NOMO-1 (cell line): ENCODE results near the gene TRIO.

ENCODE experiments used
- DNase-seq, 2 experiments: peaks; one replicate each; lab custom pipeline; 2025; ENCODE audit not compliant: unreplicated experiment in 2 of 2; lab: John Stamatoyannopoulos, UW

Gene TRIO

DNA sequence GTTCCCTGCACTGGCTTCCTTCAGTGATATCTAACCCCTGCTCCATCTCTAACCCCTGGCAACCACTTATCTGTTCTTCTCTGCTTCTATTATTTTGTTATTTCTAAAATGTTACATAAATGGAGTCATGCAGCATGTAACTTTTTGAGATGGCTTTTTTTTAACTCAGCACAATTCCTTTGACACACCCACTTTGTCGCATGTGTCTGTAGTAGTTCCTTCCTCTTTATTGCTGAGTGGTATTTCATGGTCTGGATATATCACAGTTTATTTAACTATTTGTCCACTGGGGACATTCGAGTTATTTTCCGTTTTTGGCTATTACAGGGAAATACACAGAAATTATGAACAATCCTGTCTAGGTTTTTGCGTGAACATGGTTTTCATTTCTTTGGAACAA, 200.2 kb downstream of the TRIO start:
- DNase-seq, result peak; percentile 40 to 61

DNA sequence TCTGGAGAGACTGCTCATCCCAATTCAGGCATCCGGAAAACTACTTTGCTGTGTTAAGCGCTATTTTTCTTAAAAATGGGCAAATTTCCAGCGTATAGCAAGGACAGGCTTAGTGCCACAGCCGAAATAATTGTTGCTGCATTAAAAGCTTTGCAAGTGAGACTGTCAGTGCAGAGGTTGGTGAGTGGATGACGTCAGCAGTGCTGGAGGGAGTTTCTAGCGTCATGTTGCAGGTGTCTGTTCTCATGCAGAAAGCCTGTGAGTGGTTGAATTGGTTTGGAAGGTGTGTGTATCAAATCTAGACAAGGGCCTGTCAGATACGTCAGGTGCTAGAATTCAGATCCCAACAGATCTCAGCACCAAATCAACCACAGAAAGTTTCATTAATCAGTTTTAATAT, 204.4 kb downstream of the TRIO start:
- DNase-seq, result no peak

DNA sequence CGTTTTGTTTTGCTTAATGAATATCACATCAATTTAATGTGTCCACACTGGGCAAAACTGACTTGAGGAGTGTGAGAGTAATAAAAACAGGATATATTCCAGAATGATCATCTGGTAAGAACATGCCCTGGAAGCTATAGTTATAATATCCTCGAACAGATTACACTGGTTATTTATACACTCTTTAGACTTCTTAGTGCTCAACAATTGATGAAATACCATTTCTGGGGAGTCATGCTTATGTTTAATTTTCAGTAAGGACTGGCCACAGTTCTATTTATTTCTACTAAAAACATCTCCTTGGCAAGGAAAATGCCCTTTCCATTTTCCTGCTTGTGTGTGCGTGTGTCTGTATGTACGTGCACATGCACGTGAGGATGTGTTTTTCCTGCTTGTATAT, 205.0 kb downstream of the TRIO start:
- no peak for DNase-seq

DNA sequence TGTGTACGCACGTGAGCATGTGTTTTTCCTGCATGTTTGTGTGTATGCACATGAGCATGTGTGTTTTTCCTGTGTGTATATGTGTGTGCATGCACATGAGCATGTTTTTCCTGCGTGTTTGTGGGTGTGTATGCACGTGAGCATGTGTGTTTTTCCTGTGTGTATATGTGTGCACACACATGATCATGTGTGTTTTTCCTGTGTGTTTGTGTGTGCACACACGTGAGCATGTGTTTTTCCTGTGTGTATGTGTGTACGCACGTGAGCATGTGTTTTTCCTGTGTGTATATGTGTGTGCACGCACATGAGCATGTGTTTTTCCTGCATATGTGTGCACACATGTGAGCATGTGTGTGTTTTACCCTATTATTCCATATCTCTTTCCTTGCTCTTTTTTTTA, 205.9 kb downstream of the TRIO start:
- no peak for DNase-seq

DNA sequence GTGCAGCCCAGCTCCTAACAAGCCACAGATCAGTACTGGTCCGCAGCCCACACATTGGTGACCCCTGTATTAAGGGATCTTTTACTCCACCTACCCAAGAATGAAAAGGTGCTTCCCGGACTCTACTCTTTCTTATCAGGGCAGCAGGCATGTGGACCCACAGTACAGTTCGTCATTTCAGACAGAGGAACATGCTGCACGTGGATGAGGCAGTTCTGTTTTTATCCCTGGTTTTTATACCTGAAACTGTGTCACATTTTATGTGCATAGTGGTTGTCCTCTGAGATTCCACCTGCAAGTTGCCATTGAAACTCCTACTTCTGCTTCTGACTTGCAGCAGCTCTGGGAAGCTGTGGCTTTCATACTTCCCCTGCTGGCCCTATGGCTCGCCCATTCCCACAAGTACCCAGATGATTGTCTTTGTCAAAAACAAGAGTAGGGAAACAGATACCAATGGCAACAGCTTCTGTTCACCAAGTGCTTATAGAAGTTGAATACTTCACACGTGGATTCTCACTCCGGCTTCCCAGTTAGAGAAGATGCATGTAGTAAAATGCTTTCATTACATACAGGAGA, 208.0 kb downstream of the TRIO start:
- DNase-seq, result peak; percentile 49 to 63

DNA sequence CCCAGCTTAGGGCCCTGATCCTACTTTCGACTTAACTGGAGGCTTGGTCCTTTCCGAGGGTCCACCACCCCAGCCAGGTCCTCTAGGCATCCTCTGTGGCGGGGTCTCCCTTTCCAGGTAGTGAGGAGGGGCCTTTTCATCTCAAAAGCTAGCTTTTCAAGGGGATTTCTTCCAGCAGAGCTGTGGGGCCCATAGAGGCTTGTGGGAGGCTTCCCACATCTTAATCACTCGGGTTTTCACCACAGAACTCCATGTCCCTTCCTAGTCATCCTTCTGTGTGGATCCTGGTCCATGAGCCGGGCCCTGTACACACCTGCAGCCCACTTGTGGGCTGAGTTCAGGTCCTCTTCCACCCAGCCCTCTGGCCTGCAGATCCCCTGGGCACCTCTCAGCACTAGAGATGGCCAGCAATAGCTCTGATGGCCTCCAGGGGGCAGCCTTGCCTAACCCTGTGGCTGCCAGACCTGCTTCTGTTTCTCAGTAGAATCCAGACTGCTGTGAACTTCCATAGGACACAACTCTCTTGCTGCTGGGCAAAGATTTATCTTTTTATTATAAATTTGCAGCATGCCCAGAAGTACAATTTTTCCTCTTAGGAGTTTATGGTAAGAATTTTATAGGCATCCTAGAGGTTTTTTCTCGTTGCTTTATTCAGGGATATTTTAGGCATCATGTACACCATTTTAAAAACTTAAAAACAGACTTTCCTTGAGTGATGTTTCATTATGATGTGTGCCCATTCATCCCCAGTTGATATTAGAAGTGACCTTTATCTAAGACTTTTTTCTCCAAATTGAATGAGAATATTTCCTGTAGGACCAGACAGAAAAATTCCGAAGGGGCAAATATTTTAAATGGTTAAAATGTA, 208.9 kb downstream of the TRIO start:
- peak; percentile 74 to 90 for DNase-seq

DNA sequence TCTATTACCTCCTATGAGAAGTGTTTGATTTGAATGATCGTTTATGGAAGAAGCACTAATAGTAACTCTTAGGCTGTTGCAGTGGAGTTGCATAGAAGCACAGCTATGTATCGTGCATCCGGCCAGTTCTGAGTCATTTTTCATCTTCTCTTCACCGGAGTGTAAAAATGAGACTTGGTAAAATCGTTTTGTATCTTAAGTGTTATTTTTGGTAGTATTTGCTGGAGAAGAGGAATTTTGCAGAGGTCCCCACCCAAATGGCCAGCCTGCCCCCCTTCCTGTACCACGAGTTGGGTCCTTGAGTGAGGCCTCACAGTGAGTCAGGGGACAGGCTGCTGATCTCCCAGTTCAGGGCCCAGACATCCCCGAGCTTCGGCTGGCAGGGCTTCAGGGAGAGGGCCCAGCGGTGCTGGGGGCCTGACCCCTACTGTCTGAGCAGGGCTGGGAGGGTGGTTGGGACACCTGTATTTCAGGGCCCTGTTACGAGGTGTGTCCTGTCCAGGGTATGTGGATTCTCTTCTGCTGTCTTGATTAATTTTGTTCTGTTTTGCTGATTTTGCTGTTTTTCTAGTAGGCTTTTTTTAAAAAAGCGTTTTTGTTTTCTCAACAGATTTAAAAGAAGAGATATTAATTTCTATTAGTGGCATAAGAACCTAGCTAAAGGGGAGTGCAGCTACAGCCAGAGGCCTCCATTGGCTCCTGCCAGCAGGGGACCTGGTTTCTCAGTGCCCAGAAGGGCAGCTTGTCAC, 210.8 kb downstream of the TRIO start:
- no peak for DNase-seq

DNA sequence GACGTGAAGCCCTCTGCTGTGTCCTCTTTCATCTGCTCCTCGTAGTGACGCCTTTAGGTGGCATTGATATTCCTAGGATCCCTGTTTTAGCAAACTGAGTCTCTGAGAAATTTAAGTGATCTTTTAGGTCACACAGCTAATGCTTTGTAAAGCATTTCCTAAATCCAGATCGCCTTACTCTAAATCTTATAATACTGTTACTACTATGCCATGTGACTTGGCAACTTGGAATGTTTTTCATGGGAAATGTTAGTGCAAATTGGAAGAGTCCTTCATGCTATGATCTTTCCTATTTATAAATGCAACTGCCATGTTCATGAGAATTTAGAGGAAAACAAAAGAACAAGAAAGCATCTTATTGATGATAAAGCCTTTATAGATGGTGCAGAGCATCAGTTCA, 212.2 kb downstream of the TRIO start:
- no peak for DNase-seq

DNA sequence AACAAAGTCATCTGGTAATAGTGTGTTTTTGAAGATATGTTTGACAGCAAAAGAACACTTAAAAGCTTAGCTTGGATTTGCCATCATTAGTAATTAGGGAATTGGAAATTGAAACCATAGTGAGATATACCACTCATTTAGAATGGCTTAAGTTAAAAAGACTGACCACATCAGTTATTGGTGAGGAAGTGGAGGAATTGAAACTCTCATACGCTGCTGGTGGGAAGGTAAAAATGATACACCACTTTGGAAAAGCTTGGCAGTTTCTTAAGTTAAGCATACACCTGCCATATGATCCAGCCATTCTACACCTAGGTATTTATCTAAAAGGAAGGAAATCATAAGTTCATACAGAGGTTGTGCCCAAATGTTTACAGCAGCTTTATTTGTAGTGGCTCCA, 213.2 kb downstream of the TRIO start:
- DNase-seq, result peak in 1 of 2 experiments; percentile 13

DNA sequence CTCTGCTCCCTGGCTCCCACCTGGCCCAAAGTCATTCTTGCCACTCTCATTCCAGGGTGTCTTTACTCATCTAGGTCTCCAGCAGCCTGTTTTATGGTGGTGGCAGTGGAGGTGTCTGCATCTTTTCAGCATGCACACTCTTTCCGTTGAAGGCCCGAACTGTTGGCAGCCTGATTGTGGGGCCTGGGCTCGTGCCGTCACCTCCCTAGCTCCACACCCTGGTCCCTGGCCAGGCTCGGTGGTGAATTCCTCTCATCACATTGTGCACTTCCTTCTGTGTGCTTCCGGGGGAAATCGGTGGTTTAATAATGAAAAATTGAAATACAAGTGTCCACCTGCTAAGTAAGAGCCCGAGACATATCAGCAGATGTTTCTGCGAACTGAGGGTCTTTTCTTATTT, 214.3 kb downstream of the TRIO start:
- DNase-seq, result no peak

DNA sequence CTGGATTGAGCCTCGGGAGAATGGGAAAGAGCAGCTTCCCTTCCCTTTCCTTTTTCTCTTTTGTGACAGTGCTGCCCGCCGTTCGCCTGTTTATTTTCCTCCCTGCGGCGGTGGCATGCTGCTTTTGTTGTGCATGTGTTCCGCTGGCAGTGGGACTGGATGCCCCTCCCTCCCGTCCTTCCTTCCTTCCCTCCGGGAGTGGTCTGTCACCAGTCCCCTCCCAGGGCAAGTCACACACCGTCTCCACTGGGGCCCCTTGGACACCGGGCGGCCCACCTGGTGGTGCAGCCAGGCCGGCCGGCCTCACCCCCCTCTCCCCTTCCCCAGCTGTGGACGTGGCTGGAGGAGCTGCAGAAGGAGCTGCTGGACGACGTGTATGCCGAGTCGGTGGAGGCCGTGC, 214.7 kb downstream of the TRIO start:
- no peak for DNase-seq

DNA sequence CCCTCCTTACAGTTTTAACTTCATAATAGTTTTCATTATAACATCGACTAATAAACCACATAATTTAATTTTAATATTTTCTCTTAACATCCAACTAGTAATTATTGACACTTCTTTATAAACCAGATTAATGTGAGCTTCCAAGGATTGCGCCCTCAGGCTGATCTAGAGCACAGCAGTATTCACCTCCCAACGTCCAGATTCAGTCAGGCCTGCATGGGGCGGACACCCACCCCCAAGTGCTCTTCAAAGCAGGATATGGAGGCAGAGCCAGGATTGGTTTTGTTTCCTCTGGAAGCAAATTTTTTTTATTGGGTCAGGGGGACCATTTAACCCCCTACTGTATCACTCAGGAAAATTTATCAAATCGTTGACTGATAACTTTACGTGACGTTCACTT, 215.4 kb downstream of the TRIO start:
- DNase-seq, result no peak

DNA sequence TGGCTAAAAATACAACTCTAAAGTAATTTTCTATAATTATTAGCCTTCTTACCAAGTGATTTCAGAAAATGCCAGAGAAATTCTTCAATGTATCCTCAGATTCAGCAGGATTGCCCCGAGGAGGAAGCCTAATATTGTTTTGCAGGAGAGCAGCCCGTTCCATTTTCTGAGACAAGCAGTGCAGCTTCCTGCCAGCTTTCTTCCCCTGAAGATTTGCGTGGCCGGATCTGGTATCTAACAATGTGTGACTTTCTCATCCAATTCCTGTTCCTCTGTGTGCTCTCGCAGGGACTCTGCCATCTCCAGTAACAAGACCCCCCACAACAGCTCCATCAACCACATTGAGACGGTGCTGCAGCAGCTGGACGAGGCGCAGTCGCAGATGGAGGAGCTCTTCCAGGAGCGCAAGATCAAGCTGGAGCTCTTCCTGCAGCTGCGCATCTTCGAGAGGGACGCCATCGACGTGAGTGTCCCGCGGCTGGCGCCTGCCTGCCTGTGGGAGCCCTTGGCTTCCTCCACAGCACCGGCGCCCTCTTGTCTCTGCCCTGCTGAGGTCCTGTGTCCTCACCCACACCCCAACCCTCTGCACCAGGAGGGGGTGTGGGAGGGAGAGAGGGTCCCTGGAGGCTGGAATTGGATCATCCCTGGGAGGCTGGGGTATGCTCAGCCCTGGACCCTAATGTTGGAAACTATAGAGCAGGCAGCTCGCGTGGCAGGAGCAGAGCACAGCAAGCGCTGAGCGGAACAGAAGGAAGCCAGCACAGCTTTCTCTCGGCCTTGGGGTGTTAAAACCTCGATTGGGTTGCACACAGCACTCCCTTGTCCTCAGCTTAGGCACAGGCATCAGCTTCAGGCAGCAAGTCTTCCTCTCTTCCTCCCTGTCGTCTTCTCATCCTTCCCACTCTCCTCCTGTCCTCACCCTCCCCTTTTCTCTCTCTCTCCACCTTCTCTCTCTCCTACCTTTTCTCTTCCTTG, 216.2 kb downstream of the TRIO start:
- DNase-seq, result no peak

DNA sequence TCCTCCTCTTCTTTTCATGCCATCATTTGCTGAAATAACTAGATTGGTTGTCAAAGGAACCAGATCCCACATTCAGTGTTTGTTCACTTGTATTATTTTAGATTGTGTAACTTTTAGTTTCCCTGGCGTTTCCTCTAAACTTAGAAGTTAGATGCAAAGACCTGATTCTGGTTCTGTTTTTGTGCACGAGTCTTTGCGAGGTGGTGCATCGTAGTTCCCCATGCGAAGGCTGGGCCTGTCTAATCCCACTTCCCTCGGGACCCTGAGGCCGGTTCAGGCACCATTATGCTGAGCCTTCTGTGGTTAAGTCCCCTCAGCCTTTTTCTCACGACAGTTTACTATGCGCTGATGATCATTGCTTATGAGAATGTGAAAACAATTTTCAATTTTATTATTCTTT, 219.3 kb downstream of the TRIO start:
- peak; percentile 55 to 70 for DNase-seq

DNA sequence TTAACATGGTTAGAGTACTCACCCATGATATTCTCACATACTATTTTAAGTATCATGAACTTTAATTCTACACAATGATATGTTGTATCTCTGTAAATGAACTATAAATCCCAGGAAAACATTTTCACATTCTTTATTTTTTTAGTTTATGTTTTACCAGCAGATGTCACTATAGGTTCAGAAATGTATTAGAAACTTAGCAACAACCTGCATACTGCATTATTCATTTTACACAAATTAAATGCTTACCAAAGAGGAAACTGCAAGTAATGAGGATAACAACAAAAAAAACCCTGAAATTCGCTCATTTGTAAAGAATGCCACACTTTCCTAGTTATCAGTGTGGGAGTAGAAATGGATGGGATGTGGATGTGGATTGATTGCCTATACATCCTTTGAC, 221.0 kb downstream of the TRIO start:
- peak in 1 of 2 experiments; percentile 23 for DNase-seq

DNA sequence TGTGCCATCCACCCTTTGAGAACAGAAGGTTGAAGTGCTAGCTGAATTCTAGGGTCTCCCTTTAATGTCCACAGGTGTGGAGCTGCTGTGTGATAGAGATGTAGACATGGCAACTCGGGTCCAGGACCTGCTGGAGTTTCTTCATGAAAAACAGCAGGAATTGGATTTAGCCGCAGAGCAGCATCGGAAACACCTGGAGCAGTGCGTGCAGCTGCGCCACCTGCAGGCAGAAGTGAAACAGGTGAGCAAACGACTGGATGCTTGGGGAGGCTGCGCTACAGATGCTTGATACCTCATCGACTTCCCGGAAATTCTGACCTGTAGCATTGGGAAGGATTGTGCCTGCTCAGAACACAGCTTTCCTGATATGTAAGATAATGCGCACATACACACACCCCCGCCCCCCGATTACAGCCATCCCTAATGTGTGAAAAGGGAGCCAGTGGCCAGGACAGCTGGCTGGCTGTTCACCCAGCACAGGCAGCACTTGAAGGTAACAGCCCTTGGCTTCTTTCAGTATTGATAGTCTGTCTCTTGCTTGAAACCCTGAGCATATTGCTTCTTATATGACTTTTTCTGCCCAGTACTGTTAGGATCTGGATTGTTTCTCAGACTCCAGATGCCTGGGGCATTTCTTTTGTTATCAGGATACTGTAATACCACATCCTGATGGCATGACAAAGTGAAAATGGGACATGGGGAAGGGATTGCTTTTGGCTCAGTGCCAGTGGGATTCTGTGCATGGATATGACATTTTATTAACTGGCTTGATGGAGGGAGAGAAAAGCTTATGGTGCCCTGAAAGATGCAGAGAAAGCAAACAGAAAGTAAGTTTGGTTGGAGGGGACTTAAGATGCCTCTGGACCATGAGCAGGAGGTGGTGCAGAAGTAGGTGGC, 221.7 kb downstream of the TRIO start:
- DNase-seq, result no peak

DNA sequence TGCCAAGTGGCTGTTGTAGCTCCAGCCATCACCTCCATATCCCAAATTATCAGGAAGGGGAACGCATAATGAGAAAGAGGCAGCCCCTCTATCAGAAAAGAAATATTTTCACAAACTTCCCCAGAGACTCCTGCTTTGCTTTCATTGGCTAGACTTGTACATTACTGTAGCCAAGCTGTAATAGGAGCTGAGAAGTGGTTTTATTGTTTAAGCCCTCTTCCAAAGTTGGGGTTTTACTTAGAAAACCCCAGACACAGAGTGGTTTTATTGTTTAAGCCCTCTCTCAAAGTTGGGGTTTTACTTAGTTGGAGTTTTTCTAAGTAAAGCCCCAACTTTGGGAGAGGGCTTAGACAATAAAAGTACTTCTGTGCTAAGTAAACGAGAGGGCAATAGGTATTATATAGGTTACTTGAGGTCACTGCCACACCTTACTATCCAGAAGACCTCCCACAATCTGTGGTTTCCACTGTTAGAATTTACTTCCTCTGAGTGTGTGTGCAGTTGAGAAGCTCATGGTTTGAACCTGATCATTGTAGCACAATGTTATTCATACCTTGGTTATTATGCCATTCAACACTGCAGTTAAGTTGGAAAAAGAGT, 222.8 kb downstream of the TRIO start:
- DNase-seq, result no peak

DNA sequence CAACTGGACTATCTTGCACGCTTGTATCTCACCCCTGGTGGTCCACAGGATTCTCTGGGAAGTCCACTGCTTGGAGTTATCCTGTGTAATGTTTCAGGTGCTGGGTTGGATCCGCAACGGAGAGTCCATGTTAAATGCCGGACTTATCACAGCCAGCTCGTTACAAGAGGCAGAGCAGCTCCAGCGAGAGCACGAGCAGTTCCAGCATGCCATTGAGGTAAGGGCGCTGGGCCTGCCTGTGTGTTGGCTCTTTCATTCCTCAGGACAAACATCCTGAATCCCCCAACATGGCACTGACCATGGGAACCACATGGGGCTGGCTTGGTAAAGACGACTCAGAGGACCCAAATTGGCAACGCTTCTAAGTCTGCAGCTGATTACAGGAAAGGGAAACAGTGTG, 223.6 kb downstream of the TRIO start:
- DNase-seq, result no peak

DNA sequence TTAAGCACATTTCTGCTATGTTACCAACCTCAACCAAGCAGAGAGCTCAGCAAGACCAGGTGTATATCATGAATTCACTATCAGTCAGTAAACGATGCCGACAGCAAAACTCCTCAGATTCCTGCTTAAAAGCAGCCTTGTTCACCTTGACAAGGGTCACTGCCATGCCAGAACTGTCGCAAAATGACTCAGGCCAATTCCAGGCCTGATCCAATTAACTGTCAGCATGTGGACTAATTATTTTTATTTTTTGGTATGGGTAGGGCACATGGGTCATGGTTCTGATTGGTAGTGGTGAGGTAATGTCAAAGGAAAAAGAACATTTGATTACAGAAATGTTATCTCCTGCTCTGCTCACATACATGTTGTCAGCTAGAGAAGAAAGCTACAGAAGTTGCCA, 224.2 kb downstream of the TRIO start:
- DNase-seq, result no peak
